Stimulated activated naive B cell treated with anti-CD40 and anti-IgM and Interleukin-4, amounts not matched to agents 10 μg/mL and 1 μg/mL and 100 μg/mL, for 72 hours (primary cell): ENCODE measurements around the gene ETFRF1.

Source experiments
- ATAC-seq, 2 donors: fragments of 150-1000 bp; cut with Tn5 transposase; replicated peaks; 2 replicates each; pipeline ENCODE4 v1.10.0; 2021; ENCODE audit warnings: moderate library complexity in 1 of 2
- DNase-seq: peaks from one replicate; pipeline ENCODE4 v3.0.0; 2021
- H3K27ac Mint-ChIP-seq: one replicate; pipeline ENCODE4 v1.8.0; 2022; ENCODE audit warnings: mild to moderate bottlenecking, mixed read lengths
- H3K27me3 Mint-ChIP-seq, 2 donors: one replicate each; pipeline ENCODE4 v1.8.0; 2022; ENCODE audit warnings: mixed read lengths in 2 of 2
- H3K36me3 Mint-ChIP-seq, 2 donors: one replicate each; pipeline ENCODE4 v1.8.0; 2022; ENCODE audit warnings: mixed read lengths in 2 of 2, mild to moderate bottlenecking in 1 of 2
- H3K4me1 Mint-ChIP-seq, 2 donors: one replicate each; pipeline ENCODE4 v1.8.0; 2022; ENCODE audit warnings: mixed read lengths in 2 of 2, mild to moderate bottlenecking in 1 of 2
- H3K4me3 Mint-ChIP-seq, 2 donors: one replicate each; pipeline ENCODE4 v1.8.0; 2022; ENCODE audit warnings: mild to moderate bottlenecking in 2 of 2, mixed read lengths in 2 of 2, moderate library complexity in 1 of 2
- H3K9me3 Mint-ChIP-seq, 2 donors: one replicate each; pipeline ENCODE4 v1.8.0; 2022; ENCODE audit warnings: mixed read lengths in 2 of 2, mild to moderate bottlenecking in 1 of 2

The ETFRF1 gene

GRCh38 chr12:25248137-25248536 is 53.1 kb downstream of the ETFRF1 start:
- DNase-seq (no peak), ATAC-seq (no peak)
- H3K36me3 Mint-ChIP-seq = peaks cover 28 to 34% of the 10 kb centered on the region in 2 donors
- no peaks in the 10 kb centered on the region for H3K27me3 Mint-ChIP-seq
- H3K9me3 Mint-ChIP-seq = peaks cover 4 to 5% of the 10 kb centered on the region in 2 donors
- H3K4me3 Mint-ChIP-seq = peak overlapping the region in 1 of 2 donors; percentile 43
- peaks cover 24 to 55% of the 10 kb centered on the region in 2 donors for H3K4me1 Mint-ChIP-seq
- no peak overlapping the region for H3K27ac Mint-ChIP-seq

- Mint-ChIP-seq H3K4me1 (peaks cover 30 to 61% of the 10 kb centered on the region in 2 donors), H3K4me3 (peak overlapping the region; percentile 65 to 94), H3K27ac (no peak overlapping the region), H3K27me3 (no peaks in the 10 kb centered on the region), H3K9me3 (peaks cover 4 to 5% of the 10 kb centered on the region in 2 donors), H3K36me3 (peaks cover 28 to 33% of the 10 kb centered on the region in 2 donors)
- ATAC-seq = no peak
- no peak for DNase-seq
Observed at GRCh38 chr12:25248732-25249131, 53.7 kb downstream of the ETFRF1 start.

GRCh38 chr12:25249931-25250738 is 55.1 kb downstream of the ETFRF1 start:
- Mint-ChIP-seq H3K4me1 (peaks cover 29 to 69% of the 10 kb centered on the region in 2 donors), H3K36me3 (peaks cover 26 to 28% of the 10 kb centered on the region in 2 donors), H3K27me3 (no peaks in the 10 kb centered on the region), H3K4me3 (peak overlapping the region; percentile 87 to 94), H3K9me3 (peaks cover 4 to 5% of the 10 kb centered on the region in 2 donors), H3K27ac (peak overlapping the region; percentile 95)
- peak; percentile 52 to 64 for ATAC-seq
- peak; percentile 41 for DNase-seq

GRCh38 chr12:25250744-25251730 is 56.0 kb downstream of the ETFRF1 start, which contains the start of gene KRAS:
TSS of gene KRAS (minus strand) at chr12:25250929.
- Mint-ChIP-seq H3K27ac (peak within 1 kb of the TSS; percentile 95), H3K27me3 (no peaks in the 10 kb centered on the region), H3K4me1 (peaks cover 24 to 62% of the 10 kb centered on the region in 2 donors), H3K4me3 (peak within 1 kb of the TSS; percentile 87 to 94), H3K9me3 (peaks cover 4% of the 10 kb centered on the region in 2 donors), H3K36me3 (peaks cover 19 to 20% of the 10 kb centered on the region in 2 donors)
- DNase-seq (peak; percentile 91), ATAC-seq (peak; percentile 80 to 81)

- no peak for DNase-seq
- Mint-ChIP-seq H3K27ac (peak overlapping the region; percentile 56), H3K4me1 (peaks cover 22 to 56% of the 10 kb centered on the region in 2 donors), H3K4me3 (peak overlapping the region; percentile 87 to 94), H3K27me3 (no peaks in the 10 kb centered on the region), H3K9me3 (peaks cover 4% of the 10 kb centered on the region in 2 donors), H3K36me3 (peaks cover 12 to 15% of the 10 kb centered on the region in 2 donors)
- ATAC-seq = no peak
Observed at GRCh38 chr12:25251769-25252168, 56.7 kb downstream of the ETFRF1 start.

- H3K4me3 Mint-ChIP-seq = peak overlapping the region; percentile 30 to 43
Observed at GRCh38 chr12:25252946-25253345, 57.9 kb downstream of the ETFRF1 start.

GRCh38 chr12:25253371-25254068 is 58.5 kb downstream of the ETFRF1 start:
- peak overlapping the region; percentile 2 to 43 for H3K4me3 Mint-ChIP-seq
- peaks cover 4% of the 10 kb centered on the region in 2 donors for H3K9me3 Mint-ChIP-seq
- H3K27ac Mint-ChIP-seq = peak overlapping the region; percentile 3
- H3K36me3 Mint-ChIP-seq = peaks cover 6 to 8% of the 10 kb centered on the region in 2 donors
- H3K4me1 Mint-ChIP-seq = peaks cover 18 to 45% of the 10 kb centered on the region in 2 donors
- DNase-seq = no peak
- no peaks in the 10 kb centered on the region for H3K27me3 Mint-ChIP-seq
- no peak for ATAC-seq

More at GRCh38 chr12:25252946-25253345, 57.9 kb downstream of the ETFRF1 start:
- H3K4me1 Mint-ChIP-seq = peaks cover 18 to 51% of the 10 kb centered on the region in 2 donors
- H3K27me3 Mint-ChIP-seq = no peaks in the 10 kb centered on the region
- peaks cover 6 to 11% of the 10 kb centered on the region in 2 donors for H3K36me3 Mint-ChIP-seq
- H3K9me3 Mint-ChIP-seq = peaks cover 4% of the 10 kb centered on the region in 2 donors
- peak overlapping the region; percentile 45 for H3K27ac Mint-ChIP-seq
- DNase-seq (no peak), ATAC-seq (no peak)

GRCh38 chr12:25254271-25254880 is 59.3 kb downstream of the ETFRF1 start:
- Mint-ChIP-seq H3K4me1 (peaks cover 18 to 40% of the 10 kb centered on the region in 2 donors), H3K27me3 (no peaks in the 10 kb centered on the region), H3K36me3 (peaks cover 5 to 6% of the 10 kb centered on the region in 2 donors), H3K27ac (no peak overlapping the region), H3K9me3 (peaks cover 4% of the 10 kb centered on the region in 2 donors), H3K4me3 (no peak overlapping the region)
- ATAC-seq (no peak), DNase-seq (no peak)
